Neural cell (in vitro differentiated cells): Measurements from ENCODE around the gene PPIF. TPM values are rescaled to one million over a fixed set of nuclear protein-coding genes. Genes with fewer than 3 reads are reported as not detected.

Source experiments
- H2AFZ ChIP-seq: fragments of 200-600, 300-800 bp; sonication (generic), shearing (Covaris generic); 2 replicates; pipeline ENCODE4 v1.6.0; 2014; ENCODE audit warnings: low read depth, mild to moderate bottlenecking, antibody characterized with exemption, low read length, moderate library complexity
- H3F3A ChIP-seq: fragments of 200-600 bp; shearing (Covaris generic); 2 replicates; pipeline ENCODE4 v1.6.1; 2016; ENCODE audit warnings: mild to moderate bottlenecking, moderate library complexity, mixed read lengths, antibody characterized with exemption, low read length; ENCODE audit not compliant: insufficient read depth, poor library complexity, severe bottlenecking
- H3K27ac ChIP-seq: fragments of 200-600, 300-800 bp; sonication (generic), shearing (Covaris generic); 2 replicates; pipeline ENCODE4 v1.5.1; 2014; ENCODE audit warnings: mild to moderate bottlenecking, low read length, moderate library complexity
- H3K27me3 ChIP-seq: fragments of 300-800, 200-600 bp; sonication (generic), shearing (Covaris generic); 2 replicates; pipeline ENCODE4 v1.6.0; 2014; ENCODE audit warnings: mild to moderate bottlenecking, low read depth, low read length, moderate library complexity; ENCODE audit not compliant: insufficient read depth
- H3K36me3 ChIP-seq: fragments of 300-800, 200-600 bp; sonication (generic), shearing (Covaris generic); 2 replicates; pipeline ENCODE4 v1.5.1; 2014; ENCODE audit warnings: mild to moderate bottlenecking, antibody characterized with exemption, low read length, moderate library complexity; ENCODE audit not compliant: insufficient read depth
- H3K4me2 ChIP-seq: fragments of 300-800, 200-600 bp; sonication (generic), shearing (Covaris generic); 2 replicates; pipeline ENCODE4 v1.6.0; 2014; ENCODE audit warnings: mild to moderate bottlenecking, low read length
- H3K4me3 ChIP-seq: fragments of 300-800, 200-600 bp; sonication (generic), shearing (Covaris generic); 2 replicates; pipeline ENCODE4 v1.5.1; 2014; ENCODE audit warnings: mild to moderate bottlenecking, low read length, moderate library complexity
- H3K79me2 ChIP-seq: fragments of 200-600 bp; shearing (Covaris generic); replicated peaks from 2 replicates; pipeline ENCODE4 v1.6.0; 2014; ENCODE audit warnings: mild to moderate bottlenecking, low read length, moderate library complexity; ENCODE audit not compliant: insufficient read depth
- H3K9ac ChIP-seq: fragments of 300-800, 200-600 bp; sonication (generic), shearing (Covaris generic); 2 replicates; pipeline ENCODE4 v1.6.1; 2016; ENCODE audit warnings: mild to moderate bottlenecking, low read length, mixed read lengths
- H3K9me2 ChIP-seq: fragments of 200-600 bp; shearing (Covaris generic); 2 replicates; pipeline ENCODE4 v1.6.1; 2016; ENCODE audit warnings: mild to moderate bottlenecking, low read length, mixed read lengths; ENCODE audit not compliant: insufficient read depth
- H3K9me3 ChIP-seq: fragments of 200-600, 300-800 bp; sonication (generic), shearing (Covaris generic); 2 replicates; pipeline ENCODE4 v1.6.1; 2016; ENCODE audit warnings: mild to moderate bottlenecking, mixed run types, low read length, moderate library complexity, mixed read lengths
- H4K20me1 ChIP-seq: fragments of 200-600 bp; shearing (Covaris generic); 2 replicates; pipeline ENCODE4 v1.6.1; 2016; ENCODE audit warnings: mild to moderate bottlenecking, mixed run types; ENCODE audit not compliant: insufficient read depth
- CTCF ChIP-seq: fragments of 450-650 bp; IDR thresholded peaks from 2 replicates; pipeline ENCODE4 v1.5.1; 2014; ENCODE audit warnings: antibody characterized with exemption, mild to moderate bottlenecking, moderate library complexity; ENCODE audit not compliant: poor library complexity, severe bottlenecking
- EP300 ChIP-seq: fragments of 450-650 bp; conservative IDR thresholded peaks from 2 replicates; pipeline ENCODE4 v1.6.1; 2014; ENCODE audit warnings: antibody characterized with exemption, mild to moderate bottlenecking, moderate library complexity; ENCODE audit not compliant: poor library complexity, severe bottlenecking
- EZH2 ChIP-seq: fragments of 200-600, 300-800 bp; shearing (Covaris generic), sonication (generic); IDR thresholded peaks from 2 replicates; pipeline ENCODE4 v1.6.1; 2014; ENCODE audit warnings: antibody characterized with exemption, low read length, borderline replicate concordance, mild to moderate bottlenecking; ENCODE audit not compliant: insufficient read depth, poor library complexity, severe bottlenecking
- MXI1 ChIP-seq: fragments of 450-650 bp; conservative IDR thresholded peaks from 2 replicates; pipeline ENCODE4 v1.6.1; 2014; ENCODE audit warnings: antibody characterized with exemption, mild to moderate bottlenecking; ENCODE audit not compliant: poor library complexity, severe bottlenecking
- POLR2AphosphoS5 ChIP-seq: IDR thresholded peaks from 2 replicates; pipeline ENCODE4 v1.6.1; 2012
- RAD21 ChIP-seq: fragments of 450-650 bp; conservative IDR thresholded peaks from 2 replicates; pipeline ENCODE4 v1.6.1; 2014; ENCODE audit warnings: antibody characterized with exemption, mild to moderate bottlenecking, moderate library complexity
- REST ChIP-seq: IDR thresholded peaks from 2 replicates; pipeline ENCODE4 v1.6.1; 2012; ENCODE audit warnings: borderline replicate concordance
- SMC3 ChIP-seq: fragments of 450-650 bp; conservative IDR thresholded peaks from 2 replicates; pipeline ENCODE4 v1.6.1; 2014; ENCODE audit warnings: antibody characterized with exemption, mild to moderate bottlenecking, moderate library complexity; ENCODE audit not compliant: poor library complexity
- TAF1 ChIP-seq: IDR thresholded peaks from 2 replicates; pipeline ENCODE4 v1.6.1; 2012; ENCODE audit warnings: low read depth
- polyA plus RNA-seq: library from polyadenylated mRNA; depleted of rRNA; stranded (reverse); fragments of >200 nt; gene quantifications from 2 replicates; pipeline ENCODE4 v1.2.3, GENCODE V29; 2014

The PPIF gene
- polyA plus RNA-seq, 1 donor from 2014 or later, result 13.6 TPM

- Histone ChIP-seq H3K79me2 (no peaks in the 10 kb centered on the region), H3F3A (no peaks in the 10 kb centered on the region), H3K27me3 (no peaks in the 10 kb centered on the region), H3K9me2 (no peaks in the 10 kb centered on the region), H4K20me1 (no peaks in the 10 kb centered on the region), H3K9ac (peak overlapping the region; percentile 69), H3K9me3 (no peaks in the 10 kb centered on the region), H3K4me3 (peak overlapping the region; percentile 73), H3K36me3 (no peaks in the 10 kb centered on the region), H3K27ac (no peak overlapping the region), H3K4me2 (peak overlapping the region; percentile 55), H2AFZ (peak overlapping the region; percentile 27)
- TF ChIP-seq POLR2AphosphoS5, result no peak
- TF ChIP-seq TAF1, result no peak
- TF ChIP-seq REST, result no peak
- no peak for TF ChIP-seq EP300
- TF ChIP-seq EZH2, result no peak
- no peak for TF ChIP-seq SMC3
- TF ChIP-seq MXI1, result no peak
- TF ChIP-seq CTCF, result no peak
These were observed 798 bp downstream of the PPIF start for GRCh38 chr10:79347894-79348639.

GRCh38 chr10:79348640-79348988 lies 1.3 kb downstream of the PPIF start:
- no peaks in the 10 kb centered on the region for H3K9me3 ChIP-seq
- no peaks in the 10 kb centered on the region for H3F3A ChIP-seq
- H3K9ac ChIP-seq, result no peak overlapping the region
- H3K27ac ChIP-seq, result no peak overlapping the region
- no peak overlapping the region for H3K4me2 ChIP-seq
- TF ChIP-seq SMC3 (no peak), EP300 (no peak), REST (no peak), TAF1 (no peak), CTCF (no peak), MXI1 (no peak), EZH2 (no peak), RAD21 (no peak), POLR2AphosphoS5 (no peak)
- H3K9me2 ChIP-seq, result no peaks in the 10 kb centered on the region
- H3K36me3 ChIP-seq, result no peaks in the 10 kb centered on the region
- H3K4me3 ChIP-seq, result peak overlapping the region; percentile 73
- no peak overlapping the region for H2AFZ ChIP-seq
- no peaks in the 10 kb centered on the region for H3K27me3 ChIP-seq
- H3K79me2 ChIP-seq, result no peaks in the 10 kb centered on the region
- no peaks in the 10 kb centered on the region for H4K20me1 ChIP-seq
